Measurements from ENCODE around the gene SLC9C1. TPM values are rescaled to one million over a fixed set of nuclear protein-coding genes. Genes with fewer than 3 reads are reported as not detected.

SLC9C1 gene
- total RNA-seq: 0.25 and 1.7 TPM in 2 replicates

DNA sequence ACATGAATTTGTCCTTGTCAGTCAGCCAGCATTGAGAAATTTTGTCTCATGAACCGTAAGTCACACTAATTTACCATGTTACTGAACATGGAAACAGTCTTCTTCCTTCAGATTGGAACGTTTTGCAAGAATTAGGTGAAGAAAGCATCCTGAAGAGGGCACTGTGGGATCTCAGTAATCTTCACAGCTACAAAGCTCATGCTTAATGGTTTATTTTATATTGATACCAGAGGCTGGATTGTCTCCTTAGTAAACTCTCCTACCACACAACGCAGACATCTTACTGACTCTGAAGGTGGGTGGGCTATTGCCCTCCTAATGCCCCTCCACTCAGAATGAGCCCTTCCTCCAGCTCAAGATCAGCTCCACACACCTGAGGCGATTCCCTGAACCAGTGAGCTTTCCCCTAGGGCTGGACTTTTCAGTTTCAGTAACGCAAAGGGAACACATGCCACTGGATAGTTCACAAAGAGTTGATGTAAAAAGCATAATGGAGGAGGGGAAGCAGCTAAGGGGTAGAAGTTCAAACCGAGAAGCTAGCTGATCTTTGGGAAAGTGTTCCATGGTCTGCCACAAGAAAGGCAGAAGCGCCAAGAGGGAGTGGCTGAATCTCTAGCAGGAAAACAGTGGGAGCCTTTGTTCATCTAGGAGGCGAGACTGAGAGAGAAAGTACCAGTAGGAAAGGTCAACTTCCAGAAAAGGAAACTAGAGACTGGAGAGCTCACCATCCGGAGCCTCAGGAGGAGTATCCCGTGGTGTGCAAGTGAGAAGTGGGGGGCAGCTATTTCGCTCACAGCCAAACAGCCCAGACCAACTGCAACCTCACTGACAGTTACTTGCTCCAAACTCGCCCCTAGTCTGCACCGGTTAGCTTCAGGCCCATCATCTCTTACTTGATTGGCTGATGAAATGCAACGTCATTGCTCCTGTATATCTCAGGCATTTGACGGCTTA lies at the start of gene SLC9C1:
TSS of gene SLC9C1 (minus strand) at position 849 of the 954 bp plus-strand sequence. CDS start 7,425 bp downstream, outside the sequence.
- DNase-seq (ENCODE audit: low read depth): peak; percentile 83

DNA sequence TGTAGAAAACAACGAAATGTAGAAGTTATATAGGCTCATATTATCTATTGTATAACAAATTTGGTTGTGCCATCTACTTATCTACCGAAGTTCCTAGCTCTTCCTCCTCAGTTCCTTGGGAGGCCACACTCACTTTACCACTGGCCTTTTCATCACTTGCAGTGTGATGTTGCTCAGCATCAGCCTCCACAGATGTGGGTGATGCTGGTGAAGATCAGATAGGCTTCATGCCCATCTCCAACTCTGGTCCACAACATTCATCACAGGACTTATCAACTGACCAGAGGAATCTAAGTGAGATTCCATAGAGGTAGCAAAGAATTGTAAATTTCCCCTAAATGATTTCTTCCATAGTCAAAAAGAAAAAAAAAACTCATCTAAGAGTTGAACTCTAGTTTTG lies 47.4 kb upstream of the SLC9C1 start:
- DNase-seq (ENCODE audit: low read depth): no peak

DNA sequence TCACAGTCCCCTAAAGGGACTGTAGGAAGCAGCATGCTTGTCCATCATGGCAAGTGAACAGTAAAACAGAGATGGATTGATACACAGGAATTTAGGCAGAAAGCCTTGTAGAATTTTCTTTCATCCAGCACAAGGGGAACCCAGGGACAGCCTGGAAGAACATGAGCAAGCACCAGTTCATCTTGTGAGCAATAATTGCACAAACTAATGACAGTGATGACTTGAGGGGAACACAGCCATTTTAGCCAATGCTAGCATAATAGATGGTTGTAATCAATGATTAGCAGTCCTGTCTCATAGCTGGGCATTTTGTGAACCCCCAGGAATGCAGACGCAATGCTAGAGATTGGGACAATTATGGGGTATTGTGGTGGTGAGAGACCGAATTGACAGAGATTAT lies 45.6 kb upstream of the SLC9C1 start:
- DNase-seq (ENCODE audit: low read depth): no peak

DNA sequence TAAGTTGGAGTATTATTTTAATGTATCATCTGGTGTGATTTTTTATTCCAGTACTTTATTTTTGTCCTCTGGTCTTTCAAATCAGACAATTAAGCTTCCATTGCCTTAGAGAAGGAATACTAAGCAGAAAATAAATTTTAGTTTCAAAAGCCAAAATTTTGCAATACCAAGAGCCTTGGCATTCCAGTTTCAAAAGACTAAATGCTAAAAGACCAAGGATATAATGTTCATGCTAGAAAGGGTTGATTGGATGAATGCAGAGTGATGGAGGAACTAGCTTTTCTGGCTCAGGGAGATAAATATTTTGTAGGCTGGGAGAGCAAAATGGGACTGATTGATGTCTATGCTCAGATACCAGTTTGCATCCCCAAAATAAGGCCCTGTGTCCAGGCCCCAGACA lies 45.1 kb upstream of the SLC9C1 start:
- no peak for DNase-seq (ENCODE audit: low read depth)

DNA sequence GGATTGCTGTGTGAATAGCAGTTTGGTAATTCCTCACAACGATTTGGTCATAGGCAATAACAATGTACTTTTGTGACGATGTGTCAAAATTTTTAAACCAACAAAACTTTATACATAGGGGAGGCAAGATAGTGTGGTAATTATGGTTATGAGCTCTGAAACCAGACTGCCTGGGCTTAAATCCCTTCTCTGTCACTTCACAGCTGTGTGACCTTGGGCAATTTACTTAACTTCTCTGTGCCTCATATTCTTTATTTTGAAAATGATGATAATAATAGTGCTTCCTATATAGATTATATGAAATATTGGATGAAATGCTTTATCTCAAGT lies 44.7 kb upstream of the SLC9C1 start:
- DNase-seq (ENCODE audit: low read depth): no peak

DNA sequence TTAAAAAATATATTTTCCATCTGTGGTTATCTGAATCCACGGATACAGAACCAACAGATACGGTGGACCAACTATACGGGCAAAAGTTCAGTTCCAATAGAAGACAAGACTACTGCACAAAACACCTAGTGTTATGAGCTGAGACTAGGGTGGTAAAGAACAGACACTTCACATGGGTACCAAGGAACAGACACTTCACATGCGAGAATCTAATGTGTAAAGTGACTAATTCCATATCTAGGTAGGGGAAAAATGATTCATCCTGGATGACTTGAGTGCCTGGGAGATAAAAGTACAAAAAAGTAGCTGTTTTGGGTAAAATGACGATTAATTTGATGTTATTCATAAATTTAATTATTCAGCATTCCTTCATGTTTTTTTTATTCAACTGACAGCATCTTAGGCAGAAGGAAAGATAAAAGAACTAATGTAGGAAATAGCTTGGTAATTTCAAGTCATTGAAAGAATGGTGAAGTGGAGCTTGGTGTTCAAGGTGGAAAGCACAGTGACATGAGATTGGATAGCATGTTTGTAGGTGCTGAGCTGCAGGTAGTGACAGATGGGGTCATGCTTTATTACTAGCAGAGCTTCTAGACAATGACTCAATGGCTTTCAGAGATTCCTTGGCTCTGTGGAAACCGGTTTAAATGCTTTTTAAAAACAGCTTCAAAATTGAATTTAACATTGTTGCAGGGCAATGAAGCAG lies 44.2 kb upstream of the SLC9C1 start:
- peak; percentile 45 for DNase-seq (ENCODE audit: low read depth)

DNA sequence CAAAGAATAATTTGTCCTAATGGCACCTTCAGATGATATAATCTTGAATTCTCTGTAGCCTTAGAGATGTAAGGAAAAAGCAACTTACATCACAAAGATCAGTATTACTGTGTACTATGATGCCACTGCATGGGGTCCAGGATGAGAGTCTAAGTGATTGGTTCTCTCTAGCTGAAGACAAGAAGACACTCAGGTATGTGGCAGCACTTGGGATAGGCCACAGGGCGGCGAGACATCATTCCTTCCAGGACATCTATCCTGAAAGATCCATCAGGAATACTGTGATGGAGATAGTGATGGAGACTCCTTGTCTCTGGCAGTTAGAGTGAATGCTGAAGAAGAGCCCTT lies 41.4 kb upstream of the SLC9C1 start:
- DNase-seq (ENCODE audit: low read depth): no peak

DNA sequence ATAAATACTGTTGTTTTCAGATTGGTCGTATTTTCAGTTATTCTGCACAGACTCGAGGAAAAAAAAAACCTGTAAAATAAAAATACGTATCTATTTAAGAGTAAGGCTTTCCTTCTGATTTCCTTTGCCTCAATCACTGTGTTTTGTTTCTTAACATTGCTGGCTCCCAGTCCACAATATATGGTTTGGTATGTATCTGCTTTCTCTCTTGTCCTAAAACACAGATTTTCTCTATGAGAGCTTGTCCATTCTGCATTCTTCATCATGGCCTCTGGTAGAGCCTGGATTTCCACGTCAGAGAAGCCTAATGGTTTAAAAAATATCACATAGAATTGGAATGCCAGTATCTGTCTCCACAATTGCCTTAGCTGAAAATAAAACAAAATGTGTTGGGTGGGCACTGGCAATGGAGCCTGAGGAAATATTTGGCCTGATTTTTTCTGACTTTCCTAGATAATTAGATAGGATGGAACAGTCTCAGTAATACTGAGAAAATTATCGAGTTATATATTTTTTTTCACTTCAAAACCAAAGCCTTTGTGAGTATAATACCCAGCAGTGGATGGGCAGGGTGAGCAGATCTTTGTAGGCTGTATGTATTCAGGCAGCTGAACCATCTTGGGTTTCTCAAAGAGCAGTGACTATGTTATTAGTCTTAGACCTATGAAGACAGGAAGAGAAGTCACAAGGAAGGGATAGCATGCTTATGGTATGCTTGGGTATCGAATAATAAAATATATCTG lies 40.8 kb upstream of the SLC9C1 start:
- DNase-seq (ENCODE audit: low read depth): no peak

DNA sequence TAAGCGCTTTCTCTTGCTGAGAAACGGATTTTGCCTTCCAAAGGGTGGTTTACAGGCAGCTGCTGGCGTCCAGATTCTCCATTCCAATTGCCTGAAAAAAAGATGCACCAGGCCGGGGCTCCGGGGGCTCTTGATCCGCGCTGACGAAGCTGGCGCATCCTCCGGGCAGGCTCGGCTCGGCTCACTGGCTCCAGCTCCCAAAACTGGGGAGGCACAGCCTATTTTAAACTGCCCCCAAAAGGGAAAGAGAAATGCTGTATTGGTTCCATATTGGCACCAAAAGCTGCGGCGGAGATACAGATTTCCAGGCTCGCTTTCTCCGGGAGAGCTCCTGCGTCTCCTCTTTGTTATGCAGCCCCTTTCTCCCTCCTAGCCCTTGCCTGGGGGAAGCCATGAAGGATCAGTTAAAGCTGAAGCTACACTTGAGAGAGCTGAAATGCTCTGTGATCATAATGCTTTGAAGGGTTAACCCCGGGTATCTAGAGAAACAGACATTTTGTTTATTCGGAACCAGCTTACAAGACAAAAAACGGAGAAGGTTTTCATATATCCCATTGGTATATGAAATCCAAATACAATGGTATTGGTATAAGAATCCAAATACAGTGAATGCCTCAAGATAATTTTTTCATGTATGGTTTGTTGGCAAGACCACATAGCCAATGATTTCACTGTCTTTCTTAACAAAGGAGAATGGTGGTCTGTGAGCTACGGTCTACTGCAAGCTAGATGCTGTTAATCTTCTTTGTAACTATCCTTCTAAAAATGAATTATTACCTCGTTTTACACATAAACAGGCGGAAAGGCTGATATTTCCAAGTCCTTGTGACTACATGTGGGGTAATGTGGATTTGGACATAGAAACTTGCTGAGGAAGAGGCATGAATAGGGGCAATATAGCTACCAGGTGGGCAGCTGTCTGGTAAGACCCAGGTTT lies 39.6 kb upstream of the SLC9C1 start:
- DNase-seq (ENCODE audit: low read depth): peak; percentile 20

DNA sequence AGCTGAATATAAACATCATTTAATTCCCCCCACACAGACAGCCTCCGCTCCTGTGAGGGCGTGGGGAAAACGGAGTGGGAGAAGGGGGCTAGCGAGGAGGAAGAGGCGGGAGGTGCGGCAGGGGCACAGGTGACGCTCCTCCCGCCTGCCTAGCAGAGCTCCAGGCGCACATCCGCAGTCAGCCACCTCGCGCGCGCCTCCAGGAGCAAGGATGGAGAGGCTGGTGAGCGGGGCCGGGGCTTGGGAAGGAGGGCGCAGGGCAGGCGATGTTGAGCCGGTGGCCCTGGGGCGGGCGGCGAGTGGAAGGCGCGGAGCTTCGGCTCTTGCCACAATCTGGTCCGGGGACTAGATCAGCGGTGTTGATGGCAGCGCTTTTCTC lies 39.0 kb upstream of the SLC9C1 start, which contains the start of gene CD200:
TSS of gene CD200 (plus strand) at position 155 of the 379 bp plus-strand sequence. CDS start at position 212, 57 bp downstream.
- peak; percentile 3 for DNase-seq (ENCODE audit: low read depth)

DNA sequence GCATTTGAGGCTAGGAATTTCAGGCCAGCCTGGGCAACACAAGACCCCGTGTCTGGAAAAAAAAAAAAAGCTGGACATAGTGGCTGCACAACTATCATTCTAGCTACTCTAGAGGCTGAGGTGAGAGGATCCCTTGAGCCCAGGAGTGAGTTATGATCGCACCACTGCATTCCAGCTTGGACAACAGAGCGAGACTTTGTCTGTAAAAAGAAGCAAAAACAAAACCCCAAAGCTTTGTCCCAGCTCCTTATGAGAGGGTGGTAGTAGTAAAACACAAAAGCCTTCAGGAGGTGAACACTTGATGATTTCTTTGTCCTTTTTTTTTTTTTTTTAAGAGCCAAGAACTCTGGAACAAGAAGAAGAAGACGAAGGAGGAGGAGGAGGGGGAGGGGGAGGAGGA lies 37.8 kb upstream of the SLC9C1 start:
- no peak for DNase-seq (ENCODE audit: low read depth)

DNA sequence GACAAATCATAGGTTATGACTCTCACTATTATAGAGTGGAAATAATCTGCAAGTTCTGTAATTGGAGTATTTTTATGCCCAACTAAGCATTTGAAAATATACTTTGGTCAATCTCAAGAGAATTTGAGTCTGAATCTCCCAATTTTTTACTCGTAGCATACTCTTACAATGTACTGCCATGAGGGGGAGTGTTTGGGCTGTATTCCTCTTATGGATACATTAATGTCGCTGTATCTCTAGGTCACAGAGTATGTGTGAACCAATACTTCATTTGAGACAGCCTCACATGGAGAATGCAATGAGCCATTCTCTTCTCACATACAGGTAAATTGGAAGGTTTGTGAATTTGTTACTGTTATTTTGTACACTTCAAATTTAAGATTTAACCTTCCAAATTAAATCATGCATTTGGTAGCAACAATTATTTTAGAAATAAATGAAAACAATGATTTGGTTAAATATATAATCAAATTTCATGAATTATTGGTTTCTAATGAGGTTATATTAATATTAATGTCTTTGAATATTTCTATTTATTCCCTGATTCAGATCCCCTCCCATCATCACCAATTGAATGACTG lies 33.4 kb upstream of the SLC9C1 start:
- DNase-seq (ENCODE audit: low read depth): peak; percentile 69

DNA sequence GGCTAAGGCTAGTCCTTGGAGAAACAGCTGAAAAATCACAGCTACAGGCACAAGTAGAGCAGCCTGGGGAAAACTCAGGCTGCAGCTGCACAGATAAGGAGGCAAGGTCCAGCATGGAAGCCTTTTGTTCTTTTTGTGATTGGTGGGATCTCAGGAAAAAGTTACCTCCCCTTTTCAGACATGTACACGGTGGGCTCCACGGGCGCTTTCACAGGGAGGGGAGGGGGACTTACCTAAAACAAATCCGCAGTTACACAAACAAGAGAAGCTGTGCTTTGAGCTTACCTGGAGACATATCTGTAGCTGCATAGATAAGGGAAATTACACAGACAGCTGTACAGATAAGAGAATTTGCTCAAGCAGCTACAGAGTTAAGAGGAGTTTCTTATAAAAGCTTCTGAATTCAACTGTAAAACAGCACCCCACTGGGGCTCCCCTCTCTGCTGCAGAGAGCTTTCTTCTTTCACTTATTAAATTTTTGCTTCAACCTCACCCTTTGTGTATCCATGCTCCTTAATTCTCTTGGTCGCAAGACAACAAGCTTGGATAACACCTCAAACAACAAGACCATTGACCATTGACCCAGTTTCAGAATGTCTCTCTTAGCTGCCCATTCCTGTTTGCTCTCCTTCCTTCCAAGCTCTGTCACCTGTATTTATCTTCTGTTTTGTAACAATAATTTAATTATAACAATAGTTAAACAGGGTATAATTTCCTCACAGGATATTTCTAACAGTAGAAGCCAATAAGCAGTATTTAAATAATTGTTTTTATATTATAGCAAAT lies 28.0 kb upstream of the SLC9C1 start:
- DNase-seq (ENCODE audit: low read depth): no peak

DNA sequence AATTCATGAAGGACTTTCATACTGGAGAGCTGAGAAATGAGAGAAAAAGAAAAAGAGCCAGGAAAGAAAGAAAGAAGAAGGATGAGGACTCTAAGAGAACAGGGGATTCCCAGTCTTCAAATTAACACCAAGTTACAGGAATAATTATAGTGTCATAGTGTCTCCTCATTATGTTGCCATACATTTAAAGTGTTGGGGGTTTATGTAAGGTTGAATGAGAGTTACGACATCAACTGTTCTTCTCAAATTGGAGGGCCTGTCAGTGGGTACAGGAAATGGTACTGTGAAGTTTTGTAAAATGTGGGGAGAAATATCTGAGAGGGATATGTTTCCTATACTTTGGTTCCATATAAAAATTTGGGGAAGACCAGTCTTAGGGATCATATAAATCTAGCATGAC lies 26.7 kb upstream of the SLC9C1 start:
- DNase-seq (ENCODE audit: low read depth): no peak

DNA sequence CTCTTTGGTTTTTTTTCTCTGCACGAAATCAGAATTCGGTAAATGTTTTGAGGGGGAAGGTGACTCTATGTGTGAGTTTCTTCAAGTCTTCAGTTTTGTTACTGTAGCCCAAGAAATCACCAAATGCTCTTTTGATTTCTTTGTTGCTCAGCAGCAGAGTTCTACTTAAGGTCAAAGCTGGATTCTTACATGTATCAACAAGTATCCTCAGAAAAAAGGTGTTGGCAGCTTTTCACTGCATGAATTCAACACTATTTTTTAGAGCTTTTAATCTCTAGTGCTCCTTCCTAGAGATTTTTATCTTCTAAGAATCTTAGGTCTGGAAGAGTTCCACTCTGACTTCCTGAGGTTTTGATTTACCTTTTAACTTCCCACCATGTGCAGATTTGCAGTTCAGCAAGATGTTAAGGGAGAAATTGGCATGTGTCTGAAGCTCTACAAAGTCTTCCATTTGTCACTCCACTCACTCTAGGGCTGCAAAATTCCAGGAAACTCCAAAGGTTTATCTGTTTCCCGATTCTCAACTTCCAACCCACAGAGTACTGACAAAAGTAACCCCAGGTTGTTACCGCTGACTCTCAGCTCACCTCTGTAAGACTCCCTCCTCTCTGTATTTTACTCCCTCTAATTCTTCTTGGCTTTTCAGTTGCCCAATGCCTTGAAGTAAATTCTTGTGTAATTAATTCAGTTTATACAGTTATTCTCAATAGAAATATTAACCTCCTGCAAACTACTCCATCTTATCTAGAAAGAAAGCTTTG lies 25.7 kb upstream of the SLC9C1 start:
- DNase-seq (ENCODE audit: low read depth): no peak

DNA sequence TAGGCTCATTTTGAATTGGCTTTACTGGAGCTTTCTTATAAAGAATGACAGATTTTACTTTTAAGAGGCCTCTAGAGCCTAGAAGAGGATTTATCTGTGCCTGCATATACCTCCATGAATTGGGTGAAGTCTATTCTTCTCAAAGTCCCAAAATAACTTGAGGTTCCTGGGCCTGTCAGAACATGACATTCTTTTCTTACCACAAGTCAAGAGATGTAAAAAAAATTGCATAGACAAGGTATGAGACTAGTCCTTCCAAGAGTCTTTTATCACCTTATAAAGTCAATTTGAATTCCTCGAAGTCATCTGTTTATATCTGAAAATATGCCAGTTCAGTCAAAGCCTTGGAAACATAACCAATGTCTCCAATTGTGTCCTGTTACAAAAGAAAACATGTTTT lies 21.8 kb upstream of the SLC9C1 start:
- no peak for DNase-seq (ENCODE audit: low read depth)

DNA sequence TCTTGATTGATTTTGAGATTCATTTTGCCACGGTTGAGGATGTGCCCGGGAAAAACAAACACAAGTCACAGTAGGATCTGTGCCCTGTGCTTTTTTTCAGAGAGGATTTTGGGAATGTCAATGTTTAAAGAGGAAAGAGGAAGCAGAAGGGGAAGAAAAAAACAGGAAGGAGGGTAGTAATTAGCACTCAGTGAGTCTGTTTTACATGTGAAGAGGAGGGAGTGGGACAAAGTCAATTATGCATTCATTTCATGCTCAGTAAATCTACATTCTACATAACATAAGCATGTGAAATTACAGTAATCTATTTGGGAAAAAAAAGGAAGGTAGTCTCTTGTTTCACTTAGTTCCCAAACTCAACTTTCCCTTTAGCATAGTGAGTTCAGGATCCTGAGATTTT lies 20.6 kb upstream of the SLC9C1 start:
- no peak for DNase-seq (ENCODE audit: low read depth)

DNA sequence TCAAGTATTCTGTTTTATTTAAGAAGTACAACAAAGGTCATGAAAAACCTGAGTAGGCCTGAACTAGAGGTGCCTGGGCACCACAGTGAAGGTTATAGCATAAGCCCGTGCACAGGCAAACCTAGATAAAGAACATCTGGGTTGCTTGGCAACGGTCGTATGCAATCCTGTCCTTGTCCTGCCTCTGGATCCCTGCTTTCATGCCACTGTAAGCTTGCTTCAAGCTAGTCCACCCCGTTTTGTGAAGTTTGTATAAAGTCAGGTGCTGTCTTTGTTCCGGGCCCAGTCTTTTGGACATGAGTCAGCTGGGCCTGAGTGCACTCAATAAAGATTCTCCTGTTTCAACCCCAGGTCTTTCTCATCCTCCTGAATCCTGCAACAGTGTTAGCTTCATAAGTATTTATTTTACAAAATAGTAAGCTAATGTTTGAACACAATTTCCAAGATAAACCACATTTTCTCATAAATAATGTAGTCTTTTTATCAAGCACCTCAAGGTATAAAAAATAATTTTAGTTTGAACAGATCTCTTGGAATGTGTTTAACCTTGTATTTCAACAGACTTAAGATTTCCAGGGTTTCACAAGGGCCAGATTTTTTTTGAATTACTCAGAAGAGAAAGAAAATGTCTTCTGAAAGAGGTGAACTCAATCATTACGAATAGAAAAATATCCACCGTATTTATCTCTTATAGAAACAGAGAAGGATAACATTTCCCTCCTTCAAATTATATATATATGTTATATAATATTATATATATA lies 14.3 kb upstream of the SLC9C1 start:
- peak; percentile 48 for DNase-seq (ENCODE audit: low read depth)

DNA sequence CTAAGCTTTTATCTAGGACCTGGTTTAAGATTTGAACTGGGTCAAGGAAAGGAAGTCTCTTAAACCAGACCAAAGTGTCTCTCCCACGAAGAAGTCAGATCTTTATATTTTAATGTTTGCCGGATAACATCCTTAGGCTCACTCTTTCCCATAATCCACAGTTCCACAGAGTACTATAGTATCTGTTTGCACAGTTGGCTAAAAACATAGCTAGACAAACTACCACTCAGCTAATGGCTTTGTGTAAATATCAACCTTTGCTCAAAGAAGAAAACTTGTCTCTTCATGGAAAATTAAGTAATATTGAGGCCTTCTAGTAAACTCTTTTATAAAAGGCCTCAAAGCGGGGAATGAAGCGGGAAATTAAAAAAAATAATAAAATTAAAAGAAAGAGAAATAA lies 13.5 kb upstream of the SLC9C1 start:
- no peak for DNase-seq (ENCODE audit: low read depth)

All from renal cortical epithelial cell (primary cell).